SK-N-SH (cell line): ENCODE results near the gene PAPPA2. TPM values are rescaled to one million over a fixed set of nuclear protein-coding genes. Genes with fewer than 3 reads are reported as not detected.

Source experiments
- CTCF ChIA-PET: fragments of 300-600, 350-600 bp; formaldehyde crosslinking; extraction: SDS; loops from one replicate; lab custom pipeline; 2021; lab: Yijun Ruan, JAX
- POLR2A ChIA-PET: fragments of 350-600 bp; sonication (Branson Sonifier 250); formaldehyde crosslinking; extraction: SDS; loops from one replicate; lab custom pipeline; 2020; ENCODE audit warnings: antibody characterized with exemption, inconsistent platforms; lab: Yijun Ruan, JAX
- DNase-seq: peaks from one replicate; pipeline ENCODE4 v3.0.0; 2012
- H2AFZ ChIP-seq: fragments of 200-600 bp; sonication (generic); 2 replicates; pipeline ENCODE4 v1.8.1; 2016; ENCODE audit warnings: antibody characterized with exemption, mild to moderate bottlenecking, low read depth
- H3F3A ChIP-seq: fragments of 200-600 bp; sonication (generic); replicated peaks from 2 replicates; pipeline ENCODE3; 2016; ENCODE audit warnings: antibody characterized with exemption, mild to moderate bottlenecking; ENCODE audit not compliant: insufficient read depth
- H3K27ac ChIP-seq, 2 experiments: fragments of 200-500 bp in 1 of 2; fragments of 200-600 bp in 1 of 2; sonication (Bioruptor generic) in 1 of 2; sonication (generic), shearing (Covaris generic) in 1 of 2; 2 replicates each; pipeline versions ENCODE4 v1.5.1 to v1.6.1; 2014 to 2016; ENCODE audit warnings: low read depth in 2 of 2, inconsistent platforms in 1 of 2, low read length in 1 of 2, mild to moderate bottlenecking in 1 of 2, mixed read lengths in 1 of 2
- H3K27me3 ChIP-seq: fragments of 200-600 bp; sonication (generic), shearing (Covaris generic); 2 replicates; pipeline ENCODE4 v1.6.1; 2016; ENCODE audit warnings: mixed run types; ENCODE audit not compliant: insufficient read depth
- H3K36me3 ChIP-seq, 2 experiments: fragments of 200-500 bp in 1 of 2; fragments of 200-600 bp in 1 of 2; sonication (Bioruptor generic) in 1 of 2; sonication (generic) in 1 of 2; replicated peaks in 1 of 2; 2 replicates each; pipeline versions ENCODE3 to v1.5.1; 2014 to 2016; ENCODE audit warnings: low read length in 1 of 2, mild to moderate bottlenecking in 1 of 2; ENCODE audit not compliant: insufficient read depth in 2 of 2, control insufficient read depth in 1 of 2
- H3K4me1 ChIP-seq, 2 experiments: fragments of 200-500 bp in 1 of 2; fragments of 200-600 bp in 1 of 2; sonication (Bioruptor generic) in 1 of 2; sonication (generic), shearing (Covaris generic) in 1 of 2; 2 replicates each; pipeline versions ENCODE4 v1.5.1 to v1.6.1; 2014 to 2016; ENCODE audit warnings: low read depth in 1 of 2, low read length in 1 of 2, mixed run types in 1 of 2; ENCODE audit not compliant: insufficient read depth in 2 of 2, control insufficient read depth in 1 of 2
- H3K4me2 ChIP-seq: fragments of 200-600 bp; sonication (generic), shearing (Covaris generic); 2 replicates; pipeline ENCODE4 v1.6.1; 2017; ENCODE audit warnings: mixed run types
- H3K4me3 ChIP-seq, 2 experiments: fragments of 200-500 bp in 1 of 2; fragments of 200-600 bp in 1 of 2; sonication (Bioruptor generic) in 1 of 2; sonication (generic), shearing (Covaris generic) in 1 of 2; 2 replicates each; pipeline versions ENCODE4 v1.5.1 to v1.8.1; 2014 to 2016; ENCODE audit warnings: low read depth in 2 of 2, inconsistent platforms in 1 of 2, low read length in 1 of 2, mild to moderate bottlenecking in 1 of 2, mixed read lengths in 1 of 2, moderate library complexity in 1 of 2
- H3K79me2 ChIP-seq: fragments of 200-600 bp; sonication (generic); 2 replicates; pipeline ENCODE4 v1.8.1; 2017; ENCODE audit warnings: mild to moderate bottlenecking; ENCODE audit not compliant: insufficient read depth
- H3K9ac ChIP-seq: fragments of 200-600 bp; sonication (generic); 2 replicates; pipeline ENCODE4 v1.6.1; 2017; ENCODE audit warnings: mixed run types
- H3K9me2 ChIP-seq: fragments of 200-600 bp; sonication (generic); 2 replicates; pipeline ENCODE4 v1.6.1; 2017; ENCODE audit warnings: mixed run types
- H3K9me3 ChIP-seq: fragments of 200-600 bp; sonication (generic); 2 replicates; pipeline ENCODE4 v1.6.1; 2017; ENCODE audit warnings: mixed run types, mild to moderate bottlenecking, moderate library complexity
- H4K20me1 ChIP-seq: fragments of 200-600 bp; sonication (generic); 2 replicates; pipeline ENCODE4 v1.6.1; 2017; ENCODE audit warnings: mild to moderate bottlenecking, mixed run types; ENCODE audit not compliant: insufficient read depth
- CHD2 ChIP-seq: fragments of 150-350 bp; IDR thresholded peaks from 2 replicates; pipeline ENCODE4 v1.6.1; 2018; ENCODE audit warnings: low read length; ENCODE audit not compliant: partially characterized antibody
- ELF1 ChIP-seq: IDR thresholded peaks from 2 replicates; pipeline ENCODE4 v1.4.0; 2012
- FOSL2 ChIP-seq: IDR thresholded peaks from 2 replicates; pipeline ENCODE4 v1.4.0; 2012; ENCODE audit warnings: low read depth, mild to moderate bottlenecking, moderate library complexity, borderline replicate concordance
- GATA2 ChIP-seq: sonication (generic); formaldehyde crosslinking; IDR thresholded peaks from 2 replicates; pipeline ENCODE4 v1.5.0; 2020; ENCODE audit warnings: mild to moderate bottlenecking, missing genetic modification reagents
- JUND ChIP-seq: IDR thresholded peaks from 2 replicates; pipeline ENCODE4 v1.4.0; 2012
- MEF2A ChIP-seq: IDR thresholded peaks from 2 replicates; pipeline ENCODE4 v1.4.0; 2012; ENCODE audit warnings: low read depth, borderline replicate concordance
- NFIC ChIP-seq: IDR thresholded peaks from 2 replicates; pipeline ENCODE4 v1.4.0; 2012; ENCODE audit warnings: borderline replicate concordance
- RAD21 ChIP-seq: IDR thresholded peaks from 2 replicates; pipeline ENCODE4 v1.6.1; 2012; ENCODE audit warnings: mild to moderate bottlenecking, low read length
- RCOR1 ChIP-seq: fragments of 150-350 bp; IDR thresholded peaks from 2 replicates; pipeline ENCODE4 v1.6.1; 2017; ENCODE audit warnings: antibody characterized with exemption, low read length
- RXRA ChIP-seq: IDR thresholded peaks from 2 replicates; pipeline ENCODE4 v1.4.0; 2012; ENCODE audit warnings: low read depth, mild to moderate bottlenecking, borderline replicate concordance
- SIN3A ChIP-seq: IDR thresholded peaks from 2 replicates; pipeline ENCODE4 v1.6.1; 2012; ENCODE audit warnings: low read depth, mild to moderate bottlenecking, low read length, moderate library complexity, borderline replicate concordance
- TAF1 ChIP-seq: IDR thresholded peaks from 2 replicates; pipeline ENCODE4 v1.6.1; 2012; ENCODE audit warnings: low read depth, mild to moderate bottlenecking, low read length, moderate library complexity, borderline replicate concordance
- TCF12 ChIP-seq: IDR thresholded peaks from 2 replicates; pipeline ENCODE4 v1.4.0; 2012
- TEAD4 ChIP-seq: IDR thresholded peaks from 2 replicates; pipeline ENCODE4 v1.4.0; 2012; ENCODE audit warnings: mild to moderate bottlenecking, borderline replicate concordance; ENCODE audit not compliant: insufficient read depth
- YY1 ChIP-seq: IDR thresholded peaks from 2 replicates; pipeline ENCODE4 v1.4.0; 2012; ENCODE audit warnings: low read depth, mild to moderate bottlenecking
- WGBS: methylation state at CpG from one replicate; pipeline ENCODE4 v1.1.6; 2017; ENCODE audit warnings: low lambda C conversion rate; 5-methylcytosine and 5-hydroxymethylcytosine counted together
- polyA plus RNA-seq, 3 experiments: library from polyadenylated mRNA; depleted of rRNA; stranded (reverse); fragments of >200 nt; gene quantifications; 2 replicates each; pipeline ENCODE4 v1.2.3, GENCODE V29; 2012
- TF ChIP-seq, protein P1 (sequence below): fragments of 150-350 bp; IDR thresholded peaks from 2 replicates; pipeline ENCODE4 v1.6.1; 2016; ENCODE audit warnings: mild to moderate bottlenecking, low read depth, low read length
- TF ChIP-seq, protein P2 (sequence below): IDR thresholded peaks from 2 replicates; pipeline ENCODE4 v1.6.1; 2012; ENCODE audit warnings: mild to moderate bottlenecking, low read depth, low read length, moderate library complexity
- TF ChIP-seq, protein P3 (sequence below): fragments of 200-600 bp; sonication (generic); IDR thresholded peaks from 2 replicates; pipeline ENCODE4 v1.6.1; 2017; ENCODE audit warnings: antibody characterized with exemption, mild to moderate bottlenecking, moderate library complexity
- TF ChIP-seq, protein P4 (sequence below): IDR thresholded peaks from 2 replicates; pipeline ENCODE4 v1.4.0; 2012; ENCODE audit warnings: low read depth, borderline replicate concordance

PAPPA2 gene
- polyA plus RNA-seq, 1 of the 3 experiments (the other 2 are of a cell fraction) = 0.02 TPM

DNA sequence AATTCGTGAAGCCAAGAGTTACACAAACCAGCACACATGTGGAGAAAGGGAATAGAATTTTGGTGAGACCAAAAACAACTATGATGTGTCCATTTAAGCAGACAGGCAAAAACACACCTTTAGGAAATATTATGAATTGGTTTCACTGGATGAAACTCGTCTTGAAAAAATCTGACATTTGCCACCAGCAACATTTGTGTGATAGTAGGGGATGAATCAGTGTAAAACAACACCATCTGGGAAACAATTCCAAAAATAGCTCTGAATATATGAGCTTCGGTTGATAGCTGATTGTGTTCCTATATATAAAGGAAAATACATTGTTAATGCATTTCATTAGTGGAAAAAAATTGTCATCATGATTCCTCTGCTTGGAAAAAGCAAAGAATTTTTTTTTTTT, 327.8 kb downstream of the PAPPA2 start (continued):
- TF ChIP-seq MEF2A (no peak), GATA2 (CRISPR knock-in tag) (no peak), TEAD4 (no peak), ELF1 (no peak), RXRA (no peak), TCF12 (no peak), RCOR1 (no peak), RAD21 (no peak), SIN3A (no peak), FOSL2 (no peak), YY1 (no peak)

DNA sequence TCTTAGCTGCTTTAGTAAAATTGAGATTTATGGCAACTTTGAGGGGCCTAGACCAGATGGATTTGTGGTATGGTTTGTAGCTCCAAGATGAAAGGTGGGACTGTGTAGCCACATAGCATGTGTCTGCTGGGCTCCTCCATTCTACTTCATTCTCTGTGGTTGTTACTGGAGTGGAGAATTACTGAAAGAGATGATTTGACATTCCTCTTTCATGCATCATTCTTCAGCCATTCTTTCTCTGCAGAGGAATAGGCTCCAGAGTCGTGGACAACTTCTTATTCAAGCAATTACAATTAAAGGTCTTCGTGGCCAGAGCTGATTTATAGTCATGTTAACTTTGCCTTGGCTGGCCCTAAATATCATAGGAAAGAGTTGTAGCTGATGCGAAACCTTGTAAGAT, 328.9 kb downstream of the PAPPA2 start:
- Histone ChIP-seq H3K27me3 (no peaks in the 10 kb centered on the region), H4K20me1 (no peaks in the 10 kb centered on the region), H3K4me1 (no peaks in the 10 kb centered on the region), H3K27ac (no peak overlapping the region), H3K36me3 (no peaks in the 10 kb centered on the region), H3K4me2 (no peak overlapping the region), H3F3A (no peaks in the 10 kb centered on the region), H2AFZ (no peak overlapping the region), H3K9ac (no peak overlapping the region), H3K79me2 (no peaks in the 10 kb centered on the region), H3K4me3 (no peak overlapping the region), H3K9me3 (no peaks in the 10 kb centered on the region), H3K9me2 (no peaks in the 10 kb centered on the region)
- ChIA-PET CTCF (interaction anchor here (0.6 to 1.3 kb wide), 2 partner anchors 17 to 87 kb away, joined by 3 to 6 read pairs; no protein-coding TSS in a partner anchor), POLR2A (no interaction called here)
- WGBS = 27% methylated on average over 3 of the region's 3 CpGs
- TF ChIP-seq, protein P1, sequence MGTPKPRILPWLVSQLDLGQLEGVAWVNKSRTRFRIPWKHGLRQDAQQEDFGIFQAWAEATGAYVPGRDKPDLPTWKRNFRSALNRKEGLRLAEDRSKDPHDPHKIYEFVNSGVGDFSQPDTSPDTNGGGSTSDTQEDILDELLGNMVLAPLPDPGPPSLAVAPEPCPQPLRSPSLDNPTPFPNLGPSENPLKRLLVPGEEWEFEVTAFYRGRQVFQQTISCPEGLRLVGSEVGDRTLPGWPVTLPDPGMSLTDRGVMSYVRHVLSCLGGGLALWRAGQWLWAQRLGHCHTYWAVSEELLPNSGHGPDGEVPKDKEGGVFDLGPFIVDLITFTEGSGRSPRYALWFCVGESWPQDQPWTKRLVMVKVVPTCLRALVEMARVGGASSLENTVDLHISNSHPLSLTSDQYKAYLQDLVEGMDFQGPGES = no peak
- TF ChIP-seq, protein P2, sequence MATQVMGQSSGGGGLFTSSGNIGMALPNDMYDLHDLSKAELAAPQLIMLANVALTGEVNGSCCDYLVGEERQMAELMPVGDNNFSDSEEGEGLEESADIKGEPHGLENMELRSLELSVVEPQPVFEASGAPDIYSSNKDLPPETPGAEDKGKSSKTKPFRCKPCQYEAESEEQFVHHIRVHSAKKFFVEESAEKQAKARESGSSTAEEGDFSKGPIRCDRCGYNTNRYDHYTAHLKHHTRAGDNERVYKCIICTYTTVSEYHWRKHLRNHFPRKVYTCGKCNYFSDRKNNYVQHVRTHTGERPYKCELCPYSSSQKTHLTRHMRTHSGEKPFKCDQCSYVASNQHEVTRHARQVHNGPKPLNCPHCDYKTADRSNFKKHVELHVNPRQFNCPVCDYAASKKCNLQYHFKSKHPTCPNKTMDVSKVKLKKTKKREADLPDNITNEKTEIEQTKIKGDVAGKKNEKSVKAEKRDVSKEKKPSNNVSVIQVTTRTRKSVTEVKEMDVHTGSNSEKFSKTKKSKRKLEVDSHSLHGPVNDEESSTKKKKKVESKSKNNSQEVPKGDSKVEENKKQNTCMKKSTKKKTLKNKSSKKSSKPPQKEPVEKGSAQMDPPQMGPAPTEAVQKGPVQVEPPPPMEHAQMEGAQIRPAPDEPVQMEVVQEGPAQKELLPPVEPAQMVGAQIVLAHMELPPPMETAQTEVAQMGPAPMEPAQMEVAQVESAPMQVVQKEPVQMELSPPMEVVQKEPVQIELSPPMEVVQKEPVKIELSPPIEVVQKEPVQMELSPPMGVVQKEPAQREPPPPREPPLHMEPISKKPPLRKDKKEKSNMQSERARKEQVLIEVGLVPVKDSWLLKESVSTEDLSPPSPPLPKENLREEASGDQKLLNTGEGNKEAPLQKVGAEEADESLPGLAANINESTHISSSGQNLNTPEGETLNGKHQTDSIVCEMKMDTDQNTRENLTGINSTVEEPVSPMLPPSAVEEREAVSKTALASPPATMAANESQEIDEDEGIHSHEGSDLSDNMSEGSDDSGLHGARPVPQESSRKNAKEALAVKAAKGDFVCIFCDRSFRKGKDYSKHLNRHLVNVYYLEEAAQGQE = no peak
- TF ChIP-seq TAF1 = no peak
- no peak for TF ChIP-seq FOSL2
- TF ChIP-seq TCF12 = no peak
- no peak for TF ChIP-seq NFIC
- no peak for TF ChIP-seq MEF2A
- TF ChIP-seq, protein P3, sequence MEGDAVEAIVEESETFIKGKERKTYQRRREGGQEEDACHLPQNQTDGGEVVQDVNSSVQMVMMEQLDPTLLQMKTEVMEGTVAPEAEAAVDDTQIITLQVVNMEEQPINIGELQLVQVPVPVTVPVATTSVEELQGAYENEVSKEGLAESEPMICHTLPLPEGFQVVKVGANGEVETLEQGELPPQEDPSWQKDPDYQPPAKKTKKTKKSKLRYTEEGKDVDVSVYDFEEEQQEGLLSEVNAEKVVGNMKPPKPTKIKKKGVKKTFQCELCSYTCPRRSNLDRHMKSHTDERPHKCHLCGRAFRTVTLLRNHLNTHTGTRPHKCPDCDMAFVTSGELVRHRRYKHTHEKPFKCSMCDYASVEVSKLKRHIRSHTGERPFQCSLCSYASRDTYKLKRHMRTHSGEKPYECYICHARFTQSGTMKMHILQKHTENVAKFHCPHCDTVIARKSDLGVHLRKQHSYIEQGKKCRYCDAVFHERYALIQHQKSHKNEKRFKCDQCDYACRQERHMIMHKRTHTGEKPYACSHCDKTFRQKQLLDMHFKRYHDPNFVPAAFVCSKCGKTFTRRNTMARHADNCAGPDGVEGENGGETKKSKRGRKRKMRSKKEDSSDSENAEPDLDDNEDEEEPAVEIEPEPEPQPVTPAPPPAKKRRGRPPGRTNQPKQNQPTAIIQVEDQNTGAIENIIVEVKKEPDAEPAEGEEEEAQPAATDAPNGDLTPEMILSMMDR = no peak
- no peak for TF ChIP-seq CHD2
- TF ChIP-seq RXRA = no peak
- TF ChIP-seq, protein P4, sequence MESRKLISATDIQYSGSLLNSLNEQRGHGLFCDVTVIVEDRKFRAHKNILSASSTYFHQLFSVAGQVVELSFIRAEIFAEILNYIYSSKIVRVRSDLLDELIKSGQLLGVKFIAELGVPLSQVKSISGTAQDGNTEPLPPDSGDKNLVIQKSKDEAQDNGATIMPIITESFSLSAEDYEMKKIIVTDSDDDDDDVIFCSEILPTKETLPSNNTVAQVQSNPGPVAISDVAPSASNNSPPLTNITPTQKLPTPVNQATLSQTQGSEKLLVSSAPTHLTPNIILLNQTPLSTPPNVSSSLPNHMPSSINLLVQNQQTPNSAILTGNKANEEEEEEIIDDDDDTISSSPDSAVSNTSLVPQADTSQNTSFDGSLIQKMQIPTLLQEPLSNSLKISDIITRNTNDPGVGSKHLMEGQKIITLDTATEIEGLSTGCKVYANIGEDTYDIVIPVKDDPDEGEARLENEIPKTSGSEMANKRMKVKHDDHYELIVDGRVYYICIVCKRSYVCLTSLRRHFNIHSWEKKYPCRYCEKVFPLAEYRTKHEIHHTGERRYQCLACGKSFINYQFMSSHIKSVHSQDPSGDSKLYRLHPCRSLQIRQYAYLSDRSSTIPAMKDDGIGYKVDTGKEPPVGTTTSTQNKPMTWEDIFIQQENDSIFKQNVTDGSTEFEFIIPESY = no peak
- TF ChIP-seq JUND = no peak
- no peak for DNase-seq
